Epithelial cell of proximal tubule (primary cell): ENCODE measurements around the gene MED13. TPM values are rescaled to one million over a fixed set of nuclear protein-coding genes. Genes with fewer than 3 reads are reported as not detected.

Experiments used
- DNase-seq: peaks from one replicate; pipeline ENCODE4 v3.0.0-alpha.2; 2011; ENCODE audit warnings: low read depth
- H3K4me3 ChIP-seq: 2 replicates; pipeline ENCODE4 v1.5.1; 2011; ENCODE audit warnings: low read depth, mild to moderate bottlenecking, low read length
- total RNA-seq: library from RNA; depleted of rRNA; stranded (reverse); fragments of >200 nt; gene quantifications from 2 replicates; pipeline ENCODE4 v1.2.3, GENCODE V29; 2015
- TF ChIP-seq, protein P1 (sequence below): conservative IDR thresholded peaks from 2 replicates; pipeline ENCODE4 v1.5.1; 2012; ENCODE audit warnings: low read depth, mild to moderate bottlenecking, low read length

The MED13 gene
- total RNA-seq, 1 donor from 2014 or later = 21.1 TPM

DNA sequence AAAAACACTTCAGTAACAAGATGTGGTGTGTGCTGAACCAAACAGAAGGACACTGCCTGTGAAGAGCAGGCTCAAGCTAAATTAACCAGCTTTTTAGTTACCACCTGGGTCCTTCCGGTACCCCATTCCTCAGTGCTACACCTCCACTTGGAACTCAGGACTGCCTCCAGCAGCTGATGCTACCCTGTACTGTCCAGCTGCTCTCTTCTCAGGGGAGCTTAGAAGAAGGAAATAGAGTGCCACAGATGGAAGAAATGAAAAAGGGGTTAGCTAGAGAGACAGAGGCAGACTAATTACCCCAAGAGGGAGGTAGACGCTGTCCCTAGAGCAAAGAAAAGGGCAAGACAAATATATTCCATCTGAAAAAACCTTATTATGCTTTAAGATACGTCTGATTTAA, 5.7 kb downstream of the MED13 start:
- no peak for DNase-seq
- H3K4me3 ChIP-seq = no peak overlapping the region
- TF ChIP-seq, protein P1, sequence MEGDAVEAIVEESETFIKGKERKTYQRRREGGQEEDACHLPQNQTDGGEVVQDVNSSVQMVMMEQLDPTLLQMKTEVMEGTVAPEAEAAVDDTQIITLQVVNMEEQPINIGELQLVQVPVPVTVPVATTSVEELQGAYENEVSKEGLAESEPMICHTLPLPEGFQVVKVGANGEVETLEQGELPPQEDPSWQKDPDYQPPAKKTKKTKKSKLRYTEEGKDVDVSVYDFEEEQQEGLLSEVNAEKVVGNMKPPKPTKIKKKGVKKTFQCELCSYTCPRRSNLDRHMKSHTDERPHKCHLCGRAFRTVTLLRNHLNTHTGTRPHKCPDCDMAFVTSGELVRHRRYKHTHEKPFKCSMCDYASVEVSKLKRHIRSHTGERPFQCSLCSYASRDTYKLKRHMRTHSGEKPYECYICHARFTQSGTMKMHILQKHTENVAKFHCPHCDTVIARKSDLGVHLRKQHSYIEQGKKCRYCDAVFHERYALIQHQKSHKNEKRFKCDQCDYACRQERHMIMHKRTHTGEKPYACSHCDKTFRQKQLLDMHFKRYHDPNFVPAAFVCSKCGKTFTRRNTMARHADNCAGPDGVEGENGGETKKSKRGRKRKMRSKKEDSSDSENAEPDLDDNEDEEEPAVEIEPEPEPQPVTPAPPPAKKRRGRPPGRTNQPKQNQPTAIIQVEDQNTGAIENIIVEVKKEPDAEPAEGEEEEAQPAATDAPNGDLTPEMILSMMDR = no peak

DNA sequence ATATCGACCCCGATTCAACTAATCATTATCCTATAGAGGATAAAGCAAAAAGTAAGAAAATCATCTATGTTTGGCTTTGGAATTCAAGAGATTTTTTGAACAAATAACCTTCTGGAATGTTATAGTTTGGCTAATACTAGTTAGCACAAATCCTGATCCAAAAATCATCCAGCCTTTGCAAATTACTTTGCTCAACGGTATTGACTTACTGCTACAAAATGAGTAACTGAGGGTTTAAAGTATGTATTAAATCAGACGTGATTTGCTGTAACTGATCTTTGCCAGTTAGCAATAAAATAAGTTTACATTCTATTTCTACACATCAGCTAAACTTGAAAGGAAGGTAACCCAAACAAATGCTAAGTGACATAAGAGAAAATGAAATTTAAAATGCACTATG, 6.5 kb downstream of the MED13 start:
- TF ChIP-seq, protein P1 = no peak
- H3K4me3 ChIP-seq = no peak overlapping the region

DNA sequence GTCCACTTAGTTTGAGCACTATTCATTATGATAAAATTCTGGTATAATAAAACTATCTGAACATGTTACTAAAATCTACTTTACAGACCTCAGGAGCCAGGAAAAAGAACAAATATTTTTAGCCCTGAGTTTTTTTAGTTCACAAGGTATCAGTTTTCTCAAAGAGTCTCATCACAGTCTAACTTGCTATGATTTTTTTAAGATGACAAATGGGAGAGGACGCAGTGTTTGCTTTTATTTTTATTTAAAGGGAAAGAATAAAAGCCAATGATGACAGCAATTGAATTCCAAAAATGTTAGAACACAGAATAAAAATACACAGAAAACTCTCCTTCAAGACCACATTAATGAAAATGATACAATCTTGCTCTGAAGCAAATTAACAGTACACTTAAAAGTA, 7.4 kb downstream of the MED13 start:
- TF ChIP-seq, protein P1 = no peak
- no peak for DNase-seq
- H3K4me3 ChIP-seq = no peak overlapping the region

More for the DNA sequence above, 6.5 kb downstream of the MED13 start:
- no peak for DNase-seq

DNA sequence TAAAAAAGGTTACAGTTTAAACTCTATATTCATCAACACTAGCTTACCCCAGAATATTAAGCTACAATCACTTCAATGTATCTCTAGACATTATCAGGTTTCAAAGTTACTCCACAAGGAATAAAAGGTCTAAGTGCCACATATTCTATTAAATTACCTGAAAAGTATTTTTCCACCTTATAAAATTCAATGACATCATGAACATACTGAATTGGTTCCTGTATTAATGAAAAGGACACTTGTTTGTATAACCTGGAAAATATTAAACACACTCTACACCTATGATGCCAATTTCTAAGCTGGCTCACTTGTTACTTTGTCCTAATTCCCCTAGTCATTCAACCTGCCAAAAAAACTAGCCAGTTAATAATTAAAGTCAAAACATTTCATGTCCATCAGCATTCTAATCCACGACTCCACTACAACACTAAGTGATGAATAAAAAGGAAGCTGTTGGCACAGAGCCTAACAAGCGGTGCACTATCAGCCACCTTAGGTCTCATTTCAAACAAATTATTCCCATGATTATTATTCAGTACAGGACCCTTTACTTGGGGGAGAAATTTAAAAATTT, 12.2 kb downstream of the MED13 start:
- no peak overlapping the region for H3K4me3 ChIP-seq
- no peak for DNase-seq
- TF ChIP-seq, protein P1 = no peak

DNA sequence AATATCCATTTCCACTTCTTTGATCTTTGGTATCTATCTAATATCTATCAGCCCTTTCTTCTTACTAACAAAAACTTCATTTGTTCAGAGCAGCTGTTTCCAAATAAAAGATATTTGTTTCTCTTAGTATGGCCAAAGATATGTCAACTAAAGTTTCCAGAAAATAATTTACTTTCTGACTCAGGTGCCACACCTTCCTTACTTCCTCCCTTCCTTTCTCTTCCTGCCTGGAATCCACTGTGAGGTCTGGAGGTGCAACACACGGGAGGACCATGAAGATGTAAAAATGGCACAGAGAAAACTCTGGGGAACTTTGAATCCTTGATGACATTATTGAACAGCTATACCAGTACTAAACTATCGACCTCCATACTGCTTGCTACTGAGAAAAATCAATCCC, 14.0 kb downstream of the MED13 start:
- H3K4me3 ChIP-seq = no peak overlapping the region
- DNase-seq = no peak
- TF ChIP-seq, protein P1 = no peak

DNA sequence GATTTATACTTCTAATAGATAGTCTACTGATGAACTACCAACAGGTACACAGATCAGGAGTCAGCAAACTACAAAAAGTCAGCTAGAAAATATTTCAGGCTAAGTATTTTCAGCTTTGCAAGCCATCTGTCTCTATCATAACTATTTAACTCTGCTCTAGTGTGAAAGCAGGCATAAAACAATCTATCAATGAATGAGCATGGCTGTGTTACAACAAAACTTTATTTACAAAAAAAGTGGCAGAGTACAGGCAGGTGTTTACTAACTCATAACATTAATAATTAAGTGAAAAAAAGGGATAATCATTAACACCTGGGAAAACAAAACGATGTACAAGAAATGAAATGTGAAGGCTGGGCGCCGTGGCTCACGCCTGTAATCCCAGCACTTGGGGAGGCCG, 15.8 kb downstream of the MED13 start:
- H3K4me3 ChIP-seq = no peak overlapping the region
- DNase-seq = no peak
- TF ChIP-seq, protein P1 = no peak

DNA sequence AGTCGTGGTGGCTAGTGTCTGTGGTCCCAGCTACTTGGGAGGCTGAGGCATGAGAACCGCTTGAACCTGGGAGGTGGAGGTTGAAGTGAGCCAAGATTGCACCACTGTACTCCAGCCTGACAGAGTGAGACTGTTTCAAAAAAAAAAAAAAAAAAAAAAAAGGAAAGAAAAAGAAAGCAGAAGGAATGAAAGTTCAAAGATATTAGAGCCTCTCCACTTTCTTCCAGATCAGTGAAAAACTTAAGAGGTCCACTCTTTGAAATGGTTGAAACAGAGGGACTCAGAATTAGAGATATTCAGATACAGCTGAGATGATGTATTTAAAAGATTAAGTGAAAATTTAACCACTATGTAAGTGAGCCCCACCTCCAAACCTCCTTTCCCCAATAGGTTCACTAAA, 16.8 kb downstream of the MED13 start:
- TF ChIP-seq, protein P1 = no peak
- H3K4me3 ChIP-seq = no peak overlapping the region
- DNase-seq = no peak
